SK-MEL-5 (cell line): ENCODE measurements around the gene MAMLD1. TPM values are rescaled to one million over a fixed set of nuclear protein-coding genes. Genes with fewer than 3 reads are reported as not detected.

Experiments used
- DNase-seq: peaks from one replicate; pipeline ENCODE4 v3.0.0-alpha.2; 2016; ENCODE audit warnings: low read depth, low spot score
- in situ Hi-C: cut with HindIII; loops from 2 replicates; pipeline ENCODE4 v1.10.0; 2016; ENCODE audit warnings: low sequenced_read_pairs, high pct_unique_total_duplicates, low pct_unique_long_range_greater_than_20kb
- total RNA-seq: library from RNA; depleted of rRNA; stranded (reverse); fragments of >200 nt; shearing (Covaris generic); gene quantifications from 2 replicates; pipeline ENCODE4 v1.2.3, GENCODE V29; 2014

The MAMLD1 gene
- total RNA-seq, 1 experiment from 2014 or later, result 0.08 TPM

- in situ Hi-C loops, result no loop called here
- no peak for DNase-seq
These were observed 73.1 kb downstream of the MAMLD1 start for GRCh38 chrX:150436195-150436594.

DNA sequence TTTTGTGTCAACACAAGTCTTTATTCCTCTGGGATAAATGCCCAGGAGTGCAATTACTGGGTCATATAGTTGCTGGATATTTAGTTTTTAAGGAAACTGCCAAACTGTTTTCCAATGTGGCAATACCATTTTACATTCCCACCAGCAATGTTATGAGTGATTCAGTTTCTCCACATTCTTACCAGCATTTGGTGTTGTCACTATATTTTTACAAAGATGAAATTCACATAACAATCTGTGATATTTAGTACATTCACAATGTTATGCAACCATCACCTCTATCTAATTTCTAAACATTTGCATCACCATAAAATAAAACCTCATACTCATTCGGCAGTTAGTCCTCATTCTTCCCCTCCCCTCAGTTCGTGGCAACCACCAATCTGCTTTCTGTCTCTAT, 75.0 kb downstream of the MAMLD1 start:
- DNase-seq, result no peak
- in situ Hi-C loops, result no loop called here

DNA sequence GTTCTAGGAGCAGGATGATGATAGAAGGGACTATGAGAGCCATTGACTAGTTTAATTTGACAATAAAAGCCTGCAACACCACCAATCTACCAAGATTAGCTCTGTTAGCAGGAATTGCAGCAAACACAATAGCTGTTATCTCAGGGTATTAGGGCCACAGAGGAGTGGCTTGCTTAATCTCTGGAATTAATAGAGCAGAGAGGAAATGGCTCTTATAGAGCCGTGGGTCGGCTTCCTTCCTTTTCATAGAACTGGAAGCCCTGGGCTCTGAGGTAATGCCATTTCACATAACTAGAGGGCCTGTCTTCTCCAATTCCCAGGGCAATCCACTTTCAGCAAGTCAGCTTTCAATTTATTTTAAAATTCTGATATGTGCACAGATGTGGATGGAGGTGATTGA, 83.0 kb downstream of the MAMLD1 start:
- in situ Hi-C loops, result no loop called here
- DNase-seq, result no peak

- no peak for DNase-seq
- in situ Hi-C loops, result no loop called here
These were observed 83.9 kb downstream of the MAMLD1 start for GRCh38 chrX:150446995-150447394.

GRCh38 chrX:150449313-150449712, 86.2 kb downstream of the MAMLD1 start:
- in situ Hi-C loops, result no loop called here
- peak; percentile 41 for DNase-seq

GRCh38 chrX:150450519-150451177, 87.5 kb downstream of the MAMLD1 start:
- in situ Hi-C loops, result no loop called here
- DNase-seq, result no peak

GRCh38 chrX:150451953-150452352, 88.8 kb downstream of the MAMLD1 start:
- DNase-seq, result no peak
- in situ Hi-C loops, result no loop called here

DNA sequence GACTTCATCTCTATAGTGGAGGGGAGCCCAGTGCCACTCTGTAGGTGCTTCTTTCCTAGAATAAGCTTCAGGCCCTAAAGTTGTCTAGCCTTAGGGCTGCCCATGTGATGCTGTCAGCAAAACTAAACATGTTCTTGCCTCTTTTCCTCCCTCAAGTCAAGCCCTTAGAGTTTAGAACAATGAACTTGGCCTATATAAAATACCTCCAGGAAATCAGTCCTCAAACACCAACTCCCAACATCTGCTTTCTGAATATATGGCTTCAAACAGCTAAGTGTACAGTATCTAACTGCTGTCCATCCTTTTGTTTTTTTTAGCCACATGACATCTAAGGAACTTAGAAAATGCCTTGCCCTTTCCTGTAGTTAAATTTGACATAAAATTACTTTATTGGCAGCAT, 91.0 kb downstream of the MAMLD1 start:
- in situ Hi-C loops, result no loop called here
- no peak for DNase-seq

DNA sequence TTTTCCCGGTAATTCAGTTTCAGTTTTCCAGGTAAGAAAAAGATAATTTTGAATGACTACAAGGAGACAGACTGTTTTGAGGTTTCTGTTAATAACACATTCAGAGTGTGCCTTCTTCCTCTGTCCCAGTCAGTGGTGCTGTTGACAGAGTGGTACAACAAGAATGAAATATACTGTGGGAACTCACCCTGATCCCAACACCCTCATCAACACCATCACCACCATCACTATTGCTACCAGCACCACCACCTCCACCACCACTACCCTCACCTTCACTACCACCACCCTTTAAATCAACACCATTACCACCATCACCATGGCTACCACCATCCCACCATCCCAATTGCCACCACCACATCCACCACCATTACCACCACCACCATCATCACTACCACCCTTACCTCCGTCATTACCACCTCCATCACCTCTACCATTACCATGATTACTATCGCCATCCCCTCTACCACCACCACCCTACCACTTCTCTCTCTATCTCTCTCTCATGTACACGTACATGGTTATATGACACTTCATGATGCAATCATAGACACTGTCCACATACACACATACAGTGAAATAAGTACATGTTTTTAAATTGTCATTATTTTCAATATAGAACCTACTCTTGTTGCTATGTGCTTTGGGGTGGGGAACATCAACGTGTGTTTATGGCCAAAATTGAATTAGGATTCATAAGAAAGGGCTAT, 91.5 kb downstream of the MAMLD1 start:
- in situ Hi-C loops, result no loop called here
- DNase-seq, result no peak

GRCh38 chrX:150455215-150455608, 92.1 kb downstream of the MAMLD1 start:
- DNase-seq, result no peak
- in situ Hi-C loops, result no loop called here

- in situ Hi-C loops, result no loop called here
- DNase-seq, result no peak
These were observed 93.3 kb downstream of the MAMLD1 start for GRCh38 chrX:150456466-150456865.

DNA sequence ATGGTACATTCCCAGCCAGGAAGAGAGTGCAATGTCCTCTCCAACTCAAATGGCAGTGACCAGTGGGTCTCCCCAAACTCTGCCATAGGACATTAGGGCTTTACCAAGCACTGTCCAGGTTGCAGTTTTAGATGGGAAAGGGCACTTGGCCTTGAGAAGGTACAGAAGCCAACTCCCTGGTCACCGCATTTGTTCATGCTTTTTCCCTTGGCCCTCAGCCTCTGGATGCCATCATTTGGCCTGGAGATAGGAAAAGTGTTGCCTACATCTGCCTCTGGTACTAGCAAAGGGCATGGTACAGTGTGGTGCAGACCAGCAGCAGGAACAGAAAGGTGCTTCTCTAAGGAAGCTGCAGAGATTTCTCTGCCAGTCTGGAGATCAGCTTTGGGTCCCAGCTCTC, 93.8 kb downstream of the MAMLD1 start:
- no peak for DNase-seq
- in situ Hi-C loops, result no loop called here

GRCh38 chrX:150459196-150459595, 96.1 kb downstream of the MAMLD1 start:
- DNase-seq, result no peak
- in situ Hi-C loops, result no loop called here

DNA sequence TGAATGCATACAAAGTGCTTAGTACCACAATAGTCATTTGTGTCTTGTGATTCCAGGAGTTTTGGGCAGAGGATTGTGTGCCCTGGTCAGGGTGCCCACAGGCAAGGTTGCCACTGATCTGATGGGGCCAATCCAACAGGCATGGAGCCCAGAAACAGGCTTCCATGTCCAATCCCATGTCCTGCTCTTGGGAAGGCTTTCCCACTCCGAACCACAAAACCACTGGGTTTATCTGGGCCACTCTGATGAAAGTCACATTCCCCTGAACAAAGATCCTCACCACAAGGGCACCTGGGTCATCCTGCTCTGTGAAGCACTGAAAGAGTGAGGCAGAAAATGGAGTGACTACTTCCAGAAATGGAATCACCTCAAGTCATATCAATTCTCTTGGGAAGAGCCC, 96.9 kb downstream of the MAMLD1 start:
- in situ Hi-C loops, result no loop called here
- no peak for DNase-seq

DNA sequence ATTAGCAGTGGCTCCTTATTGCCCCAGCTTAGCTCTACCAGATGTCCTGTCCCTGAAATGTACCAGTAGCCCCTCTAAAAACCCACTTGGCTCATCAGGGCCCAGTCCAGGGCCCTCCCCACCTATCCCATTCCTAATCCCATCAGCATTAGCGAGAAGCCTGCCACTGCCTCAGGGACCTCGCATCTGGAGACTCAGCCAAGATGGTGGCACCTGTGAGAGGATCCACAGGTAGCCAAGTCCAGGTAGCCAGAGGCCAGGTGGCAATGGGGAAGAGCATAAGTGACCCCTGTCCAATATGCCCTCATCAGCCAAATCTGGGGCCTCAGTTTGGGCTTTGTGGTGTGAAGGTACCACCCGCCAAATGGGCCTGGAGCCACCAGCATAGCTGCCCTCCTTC, 97.7 kb downstream of the MAMLD1 start:
- in situ Hi-C loops, result no loop called here
- DNase-seq, result no peak

DNA sequence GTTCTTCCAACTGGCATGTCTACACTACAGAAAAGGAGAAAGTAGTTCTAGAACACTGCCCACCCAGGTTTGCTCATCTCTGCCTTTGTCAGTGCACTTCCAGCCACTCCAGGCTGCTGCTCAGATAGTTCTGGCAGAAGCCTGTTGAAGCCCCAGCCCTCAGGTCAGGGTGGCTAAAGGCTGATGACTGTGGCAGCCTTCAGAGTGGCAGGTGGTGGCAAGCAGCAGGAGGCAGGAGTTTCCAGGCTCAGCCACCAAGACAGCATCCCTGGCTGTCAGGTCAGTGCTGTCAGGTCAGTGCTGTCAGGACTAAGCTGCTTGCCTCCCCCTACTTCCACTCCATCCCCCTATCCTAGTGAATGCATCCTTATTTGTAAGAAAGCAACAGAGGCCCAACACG, 100.4 kb downstream of the MAMLD1 start:
- no peak for DNase-seq
- in situ Hi-C loops, result no loop called here

DNA sequence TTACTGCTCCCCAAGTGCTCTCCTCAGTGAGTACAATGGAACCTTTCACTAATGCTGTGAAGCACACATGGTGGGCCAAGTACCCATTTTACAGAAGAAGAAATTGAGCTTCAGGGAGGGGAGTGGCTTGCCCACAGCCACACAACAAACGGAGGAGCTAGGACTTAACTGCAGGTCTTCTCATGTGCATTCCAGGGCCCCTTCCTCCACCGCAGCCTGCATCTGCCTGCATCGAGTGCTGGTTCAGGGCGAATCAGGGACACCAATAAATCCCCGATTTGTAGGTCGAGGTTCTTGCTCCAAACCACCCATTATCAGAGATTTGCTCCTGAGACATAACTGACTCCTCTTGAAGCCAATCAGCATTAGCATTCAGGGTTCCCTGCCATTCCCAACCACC, 100.9 kb downstream of the MAMLD1 start:
- no peak for DNase-seq
- in situ Hi-C loops, result no loop called here

GRCh38 chrX:150465326-150465725, 102.2 kb downstream of the MAMLD1 start:
- DNase-seq, result peak; percentile 82
- in situ Hi-C loops, result no loop called here
